ENCODE data around the gene COPS4. TPM values are rescaled to one million over a fixed set of nuclear protein-coding genes. Genes with fewer than 3 reads are reported as not detected.
"Not testable (repeated sequence)": the region's sequence is repeated elsewhere in the genome, so short reads cannot be mapped to it uniquely, and the experiment has no call there.

The COPS4 gene
- total and polyA plus RNA-seq, 10 of the 15 experiments (the other 5 are each of a cell fraction or from before 2014, with no cell fraction given): 34.2 to 159 (median 66.7) TPM

- ATAC-seq: peak; percentile 56
- H3K4me1 ChIP-seq (ENCODE audit: control insufficient read depth, insufficient read depth, low read length); FAIRE-seq; H3K79me2 ChIP-seq (ENCODE audit: control insufficient read depth, insufficient read depth, low read length); H4K20me1 ChIP-seq (ENCODE audit: control insufficient read depth, insufficient read depth); H3K9ac ChIP-seq (ENCODE audit: control insufficient read depth, insufficient read depth, low read length); H3K4me3 ChIP-seq; H3K27me3 ChIP-seq (replicated peaks in 1 of 2; ENCODE audit: control insufficient read depth in 2 of 2, insufficient read depth in 2 of 2, low read length in 1 of 2); H2AFZ ChIP-seq (ENCODE audit: control insufficient read depth, low read depth, low read length); BruUV-seq (replicated peaks); H3K9me3 ChIP-seq (replicated peaks; ENCODE audit: control insufficient read depth, insufficient read depth, low read length); H3K4me2 ChIP-seq (ENCODE audit: control insufficient read depth, insufficient read depth); DNase-seq (ENCODE audit: low read depth, low spot score): not testable (repeated sequence)
- RAD21 ChIA-PET (ENCODE audit: unreplicated experiment): interaction anchor here (0.6 to 7.2 kb wide), 22 partner anchors 18 to 210 kb away, joined by 3 to 70 read pairs (median 5); partner anchors contain the start of genes COQ2 and PLAC8
- POLR2A ChIA-PET: interaction anchor here (0.5 to 1.8 kb wide), 7 partner anchors 9 to 208 kb away, joined by 3 to 9 read pairs (median 4); no protein-coding TSS in a partner anchor
- in situ Hi-C loops (cut with MboI) (loop anchor here (10.0 to 25.0 kb wide), 2 partner anchors 180 to 563 kb away; no protein-coding TSS in a partner anchor), intact Hi-C loops (cut with micrococcal nuclease; ENCODE audit: unreplicated experiment) (loop anchor here (1.0 to 2.0 kb wide), 5 partner anchors 36 to 208 kb away; no protein-coding TSS in a partner anchor)
- WGBS (ENCODE audit: insufficient coverage, insufficient replicate concordance, low lambda C conversion rate, missing lambda C conversion rate): 46% methylated on average over 7 of the region's 7 CpGs
- SMC1A ChIA-PET (ENCODE audit: uncharacterized antibody, unreplicated experiment): interaction anchor here (0.7 to 5.5 kb wide), 30 partner anchors 15 to 209 kb away, joined by 3 to 56 read pairs (median 7); partner anchors contain the start of genes COQ2 and PLAC8
- Histone ChIP-seq H3K36me3 (ENCODE audit: control insufficient read depth in 2 of 2, insufficient read depth in 2 of 2, low read length in 1 of 2) (peaks cover 4 to 11% of the 10 kb centered on the region in 2 experiments; a peak in 3 of 4 replicates), H3K27ac (ENCODE audit: control insufficient read depth, insufficient read depth) (peak overlapping the region; percentile 22; the same call in 1 of the 2 replicates)
- TF ChIP-seq TCF12 (IDR thresholded peaks at IDR 0.05; ENCODE audit: low read depth, low read length): peak; percentile 71
- peak in 1 of 2 experiments; percentile 51; a peak in 1 of 4 replicates for TF ChIP-seq BHLHE40 (IDR thresholded peaks at IDR 0.05; ENCODE audit: borderline replicate concordance in 1 of 2, low read depth in 2 of 2, low read length in 1 of 2)
- peak; percentile 66 for TF ChIP-seq NR2F1 (conservative IDR thresholded peaks at IDR 0.05)
- TF ChIP-seq JUNB (IDR thresholded peaks at IDR 0.05): peak; percentile 44; the same call in 1 of the 2 replicates
- peak; percentile 73 for TF ChIP-seq PKNOX1 (IDR thresholded peaks at IDR 0.05)
- CTCF ChIA-PET: interaction anchor here (0.6 to 10.3 kb wide), 37 partner anchors 9 to 223 kb away, joined by 3 to 147 read pairs (median 4); partner anchors contain the start of genes COPS4 and COQ2
Observed at GRCh38 chr4:83074783-83075182, 39.8 kb downstream of the COPS4 start.

All from GM12878 (cell line).